Effector memory CD8-positive, alpha-beta T cell (primary cell): ENCODE data around the gene RASIP1.
"Not testable (repeated sequence)": the region's sequence is repeated elsewhere in the genome, so short reads cannot be mapped to it uniquely, and the experiment has no call there.

Source experiments
- ATAC-seq: fragments of 150-1000 bp; cut with Tn5 transposase; replicated peaks from 2 replicates; pipeline ENCODE4 v1.10.0; 2021; ENCODE audit warnings: mild to moderate bottlenecking, moderate library complexity
- DNase-seq, 3 experiments: peaks; one replicate each; pipeline ENCODE4 v3.0.0; 2021
- H3K27ac Mint-ChIP-seq, 2 donors: one replicate each; pipeline ENCODE4 v1.8.0; 2022; ENCODE audit warnings: mild to moderate bottlenecking in 2 of 2, mixed read lengths in 2 of 2, moderate library complexity in 2 of 2
- H3K27me3 Mint-ChIP-seq, 2 donors: one replicate each; pipeline ENCODE4 v1.8.0; 2022; ENCODE audit warnings: mixed read lengths in 2 of 2
- H3K36me3 Mint-ChIP-seq: one replicate; pipeline ENCODE4 v1.8.0; 2022; ENCODE audit warnings: mild to moderate bottlenecking, moderate library complexity, mixed read lengths; ENCODE audit not compliant: insufficient read depth
- H3K4me1 Mint-ChIP-seq, 2 donors: one replicate each; pipeline ENCODE4 v1.8.0; 2022; ENCODE audit warnings: low read depth in 2 of 2, mixed read lengths in 2 of 2
- H3K4me3 Mint-ChIP-seq, 2 donors: one replicate each; pipeline ENCODE4 v1.8.0; 2022; ENCODE audit warnings: mild to moderate bottlenecking in 2 of 2, mixed read lengths in 2 of 2, moderate library complexity in 2 of 2
- H3K9me3 Mint-ChIP-seq, 2 donors: one replicate each; pipeline ENCODE4 v1.8.0; 2022; ENCODE audit warnings: mixed read lengths in 2 of 2
- total RNA-seq, 9 experiments: gene quantifications; one replicate each; lab custom pipeline; 2026; lab: John Stamatoyannopoulos, UW

Gene RASIP1, protein sequence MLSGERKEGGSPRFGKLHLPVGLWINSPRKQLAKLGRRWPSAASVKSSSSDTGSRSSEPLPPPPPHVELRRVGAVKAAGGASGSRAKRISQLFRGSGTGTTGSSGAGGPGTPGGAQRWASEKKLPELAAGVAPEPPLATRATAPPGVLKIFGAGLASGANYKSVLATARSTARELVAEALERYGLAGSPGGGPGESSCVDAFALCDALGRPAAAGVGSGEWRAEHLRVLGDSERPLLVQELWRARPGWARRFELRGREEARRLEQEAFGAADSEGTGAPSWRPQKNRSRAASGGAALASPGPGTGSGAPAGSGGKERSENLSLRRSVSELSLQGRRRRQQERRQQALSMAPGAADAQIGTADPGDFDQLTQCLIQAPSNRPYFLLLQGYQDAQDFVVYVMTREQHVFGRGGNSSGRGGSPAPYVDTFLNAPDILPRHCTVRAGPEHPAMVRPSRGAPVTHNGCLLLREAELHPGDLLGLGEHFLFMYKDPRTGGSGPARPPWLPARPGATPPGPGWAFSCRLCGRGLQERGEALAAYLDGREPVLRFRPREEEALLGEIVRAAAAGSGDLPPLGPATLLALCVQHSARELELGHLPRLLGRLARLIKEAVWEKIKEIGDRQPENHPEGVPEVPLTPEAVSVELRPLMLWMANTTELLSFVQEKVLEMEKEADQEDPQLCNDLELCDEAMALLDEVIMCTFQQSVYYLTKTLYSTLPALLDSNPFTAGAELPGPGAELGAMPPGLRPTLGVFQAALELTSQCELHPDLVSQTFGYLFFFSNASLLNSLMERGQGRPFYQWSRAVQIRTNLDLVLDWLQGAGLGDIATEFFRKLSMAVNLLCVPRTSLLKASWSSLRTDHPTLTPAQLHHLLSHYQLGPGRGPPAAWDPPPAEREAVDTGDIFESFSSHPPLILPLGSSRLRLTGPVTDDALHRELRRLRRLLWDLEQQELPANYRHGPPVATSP
- total RNA-seq = 0 to 8.3 (median 0.26) reads per million in 9 experiments

- no peaks in the 10 kb centered on the region for H3K36me3 Mint-ChIP-seq
- DNase-seq = no peak
- no peak for ATAC-seq
- H3K4me1 Mint-ChIP-seq = peaks cover 8 to 12% of the 10 kb centered on the region in 2 donors
- H3K27me3 Mint-ChIP-seq = peaks cover 0 to 16% of the 10 kb centered on the region in 2 donors
- no peaks in the 10 kb centered on the region for H3K9me3 Mint-ChIP-seq
- H3K4me3 Mint-ChIP-seq = peak within 1 kb of the TSS; percentile 50 to 52
- no peak within 1 kb of the TSS for H3K27ac Mint-ChIP-seq
Measured at GRCh38 chr19:48740164-48740972, at the start of gene RASIP1. Gene RASIP1 (minus strand): TSS chr19:48740610. CDS start chr19:48740282, 328 bp downstream.

DNA sequence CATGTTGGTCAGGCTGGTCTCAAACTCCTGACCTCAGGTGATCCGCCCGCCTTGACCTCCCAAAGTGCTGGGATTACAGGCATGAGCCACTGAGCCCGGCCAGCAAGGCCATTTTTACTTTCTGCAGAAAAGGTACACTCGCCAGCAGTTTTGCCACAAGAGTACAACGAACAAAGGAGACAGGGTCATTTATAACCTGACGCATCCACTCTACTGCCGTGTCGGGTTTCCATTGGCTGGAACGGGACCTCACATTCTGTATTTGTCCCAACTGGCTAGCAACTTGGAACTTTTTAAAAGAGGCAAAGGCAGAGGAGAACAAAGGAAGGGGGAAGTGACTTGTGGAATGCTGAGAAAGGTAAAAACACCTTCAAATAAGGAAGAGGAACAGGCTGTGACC is 46.9 kb upstream of the RASIP1 start:
- not testable (repeated sequence) for H3K4me3 Mint-ChIP-seq, H3K4me1 Mint-ChIP-seq, H3K27ac Mint-ChIP-seq, DNase-seq, H3K36me3 Mint-ChIP-seq, ATAC-seq, H3K9me3 Mint-ChIP-seq
- H3K27me3 Mint-ChIP-seq = peaks cover 3 to 21% of the 10 kb centered on the region in 2 donors

GRCh38 chr19:48786422-48786821 is 46.0 kb upstream of the RASIP1 start:
- not testable (repeated sequence) for H3K4me3 Mint-ChIP-seq, DNase-seq, H3K36me3 Mint-ChIP-seq, H3K27ac Mint-ChIP-seq, ATAC-seq, H3K9me3 Mint-ChIP-seq, H3K4me1 Mint-ChIP-seq
- peaks cover 5 to 21% of the 10 kb centered on the region in 2 donors for H3K27me3 Mint-ChIP-seq

DNA sequence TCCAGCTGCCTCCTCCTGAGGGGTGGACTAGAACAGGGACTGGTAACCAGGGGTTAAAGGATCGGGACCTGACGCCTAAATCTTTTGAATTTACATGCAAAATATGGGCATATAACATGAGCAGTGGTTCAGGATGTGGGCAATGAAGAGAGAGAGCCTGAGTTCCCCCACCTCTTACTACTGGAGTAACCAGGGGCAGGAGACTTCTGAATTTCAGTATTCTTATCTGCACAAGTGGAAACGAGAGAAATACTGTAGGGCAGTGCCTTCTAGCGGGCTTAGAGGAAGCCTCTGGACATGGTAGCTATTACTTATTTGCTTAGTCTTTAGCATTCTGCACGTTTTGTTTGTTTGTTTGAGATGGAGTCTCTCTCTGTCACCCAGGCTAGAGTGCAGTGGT is 44.1 kb upstream of the RASIP1 start:
- DNase-seq (no peak), ATAC-seq (no peak)
- Mint-ChIP-seq H3K9me3 (no peaks in the 10 kb centered on the region), H3K27me3 (peaks cover 5 to 21% of the 10 kb centered on the region in 2 donors), H3K36me3 (peaks cover 9% of the 10 kb centered on the region), H3K27ac (no peak overlapping the region), H3K4me1 (peaks cover 2 to 3% of the 10 kb centered on the region in 2 donors), H3K4me3 (no peak overlapping the region)

DNA sequence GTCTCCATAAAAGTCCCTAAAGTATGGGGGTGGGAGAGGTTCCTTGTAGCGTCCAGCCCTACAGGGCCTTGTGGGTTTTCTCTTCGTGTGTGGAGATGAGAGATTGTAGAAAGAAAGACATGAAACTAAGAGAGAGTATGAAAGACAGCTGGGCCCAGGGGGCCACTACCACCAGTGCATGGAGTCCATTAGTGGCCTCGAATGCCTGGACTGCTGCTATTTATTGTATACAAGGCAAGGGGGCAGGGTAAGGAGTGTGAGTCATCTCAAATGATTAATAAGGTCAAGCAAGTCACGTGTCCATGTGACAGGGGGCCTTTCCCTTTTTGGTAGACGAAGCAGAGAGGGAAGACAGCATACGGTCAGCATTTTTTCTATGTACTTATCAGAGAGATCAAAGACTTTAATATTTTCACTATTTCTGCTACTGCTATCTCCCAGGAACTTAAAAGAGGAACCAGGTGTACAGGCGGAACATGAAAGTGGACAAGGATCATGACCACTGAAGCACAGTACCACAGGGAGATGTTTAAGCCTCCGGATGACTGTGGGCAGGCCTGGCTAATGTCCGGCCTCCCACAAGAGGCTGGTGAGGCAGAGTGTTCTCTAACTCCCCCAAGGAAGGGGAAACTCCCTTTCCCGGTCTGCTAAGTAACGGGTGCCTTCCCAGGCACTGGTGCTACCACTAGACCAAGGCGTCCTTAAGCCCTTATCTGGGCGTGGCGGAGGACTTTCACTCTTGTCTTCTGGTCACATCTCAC is 40.4 kb upstream of the RASIP1 start:
- peaks cover 5% of the 10 kb centered on the region for H3K36me3 Mint-ChIP-seq
- DNase-seq = no peak
- peaks cover 2 to 3% of the 10 kb centered on the region in 2 donors for H3K4me1 Mint-ChIP-seq
- H3K27me3 Mint-ChIP-seq = peaks cover 5 to 16% of the 10 kb centered on the region in 2 donors
- no peak for ATAC-seq
- H3K27ac Mint-ChIP-seq = no peak overlapping the region
- H3K4me3 Mint-ChIP-seq = no peak overlapping the region
- H3K9me3 Mint-ChIP-seq = no peaks in the 10 kb centered on the region

GRCh38 chr19:48779636-48780035 is 39.2 kb upstream of the RASIP1 start:
- no peaks in the 10 kb centered on the region for H3K9me3 Mint-ChIP-seq
- no peak overlapping the region for H3K27ac Mint-ChIP-seq
- no peak for ATAC-seq
- DNase-seq = no peak
- H3K4me3 Mint-ChIP-seq = no peak overlapping the region
- H3K27me3 Mint-ChIP-seq = peaks cover 5 to 7% of the 10 kb centered on the region in 2 donors
- peaks cover 2 to 3% of the 10 kb centered on the region in 2 donors for H3K4me1 Mint-ChIP-seq
- H3K36me3 Mint-ChIP-seq = peaks cover 5% of the 10 kb centered on the region

DNA sequence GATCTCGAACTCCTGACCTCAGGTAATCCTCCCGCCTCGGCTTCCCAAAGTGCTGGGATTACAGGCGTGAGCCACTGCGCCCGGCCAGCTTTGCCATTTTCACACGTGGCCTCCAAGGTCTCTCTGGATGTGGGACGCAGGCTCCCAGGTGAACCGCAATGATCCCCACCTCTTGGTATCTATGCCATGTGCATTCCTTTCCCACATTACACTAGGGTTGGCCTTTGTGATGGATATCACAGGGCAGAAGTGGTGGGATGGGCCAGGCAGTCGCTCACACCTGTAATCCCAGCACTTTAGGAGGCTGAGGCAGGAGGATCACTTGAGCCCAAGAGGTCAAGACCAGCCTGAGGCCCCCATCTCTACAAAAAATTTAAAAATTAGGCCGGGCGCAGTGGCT is 37.3 kb upstream of the RASIP1 start:
- Mint-ChIP-seq H3K4me3 (no peak overlapping the region), H3K27me3 (peaks cover 5 to 7% of the 10 kb centered on the region in 2 donors), H3K36me3 (peaks cover 5% of the 10 kb centered on the region), H3K27ac (no peak overlapping the region), H3K9me3 (no peaks in the 10 kb centered on the region), H3K4me1 (peaks cover 2 to 3% of the 10 kb centered on the region in 2 donors)
- no peak for DNase-seq
- ATAC-seq = no peak

DNA sequence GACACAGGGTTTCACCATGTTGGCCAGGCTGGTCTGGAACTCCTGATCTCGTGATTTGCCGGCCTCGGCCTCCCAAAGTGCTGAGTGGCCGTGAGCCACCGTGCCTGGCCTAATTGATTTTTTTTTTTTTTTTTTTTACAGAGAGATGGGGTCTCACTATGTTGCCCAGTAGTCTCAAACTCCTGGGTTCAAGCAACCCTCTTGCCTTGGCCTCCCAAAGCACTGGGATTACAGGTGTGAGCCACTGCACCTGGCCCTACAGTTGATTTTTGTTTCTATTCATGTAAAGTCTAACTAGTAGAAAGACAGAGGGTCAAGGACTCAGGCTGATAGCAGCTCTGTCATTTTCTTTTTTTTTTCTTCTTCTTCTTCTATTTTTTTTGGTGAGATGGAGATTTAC is 36.7 kb upstream of the RASIP1 start:
- Mint-ChIP-seq H3K4me1 (no peaks in the 10 kb centered on the region), H3K36me3 (peaks cover 1% of the 10 kb centered on the region), H3K4me3 (no peak overlapping the region), H3K27ac (no peak overlapping the region), H3K9me3 (no peaks in the 10 kb centered on the region), H3K27me3 (peaks cover under 1 to 13% of the 10 kb centered on the region in 2 donors)
- ATAC-seq = no peak
- no peak for DNase-seq

GRCh38 chr19:48772503-48772953 is 32.1 kb upstream of the RASIP1 start:
- no peak for ATAC-seq
- Mint-ChIP-seq H3K36me3 (no peaks in the 10 kb centered on the region), H3K4me1 (peaks cover 0 to 2% of the 10 kb centered on the region in 2 donors), H3K9me3 (no peaks in the 10 kb centered on the region), H3K4me3 (no peak overlapping the region), H3K27ac (no peak overlapping the region), H3K27me3 (peaks cover 23 to 50% of the 10 kb centered on the region in 2 donors)
- DNase-seq = no peak

DNA sequence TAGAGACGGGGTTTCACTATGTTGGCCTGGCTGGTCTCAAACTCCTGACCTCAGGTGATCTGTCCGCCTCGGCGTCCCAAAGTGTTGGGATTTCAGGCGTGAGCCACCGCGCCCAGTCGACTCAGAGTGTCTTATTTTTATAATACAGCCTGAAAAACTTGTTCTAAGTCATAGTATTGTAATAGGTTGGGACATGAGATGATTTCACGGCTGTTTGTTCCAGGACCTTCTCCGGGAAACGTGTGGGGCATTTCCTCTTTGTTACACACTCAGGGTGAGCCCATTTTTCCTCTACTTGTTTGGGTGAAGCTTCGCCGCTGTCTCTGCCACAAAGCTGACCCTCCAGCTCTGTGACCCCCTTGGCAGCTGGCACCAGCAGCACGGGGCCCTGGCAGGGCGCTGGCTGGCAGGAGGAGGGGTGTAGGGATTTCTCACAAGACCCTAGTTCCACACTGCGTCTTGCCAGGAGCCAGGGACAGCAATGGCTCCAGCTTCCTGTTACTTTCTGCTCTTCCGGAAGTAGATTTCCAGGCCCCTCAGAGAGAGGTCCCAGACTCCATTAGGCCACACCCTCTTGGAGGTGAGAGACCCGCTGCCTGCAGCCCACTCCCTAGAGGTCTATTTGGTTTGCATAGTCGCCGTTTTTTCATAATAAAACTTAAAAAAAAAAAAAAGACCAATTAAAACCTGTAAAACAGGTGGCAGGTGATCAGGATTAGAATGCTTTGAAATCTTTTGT is 30.5 kb upstream of the RASIP1 start:
- no peaks in the 10 kb centered on the region for H3K36me3 Mint-ChIP-seq
- no peak overlapping the region for H3K27ac Mint-ChIP-seq
- H3K9me3 Mint-ChIP-seq = no peaks in the 10 kb centered on the region
- DNase-seq (no peak), ATAC-seq (no peak)
- peaks cover 25 to 63% of the 10 kb centered on the region in 2 donors for H3K27me3 Mint-ChIP-seq
- H3K4me3 Mint-ChIP-seq = no peak overlapping the region
- H3K4me1 Mint-ChIP-seq = peaks cover 0 to 2% of the 10 kb centered on the region in 2 donors

- H3K4me3 Mint-ChIP-seq = no peak overlapping the region
- no peak overlapping the region for H3K27ac Mint-ChIP-seq
- no peaks in the 10 kb centered on the region for H3K9me3 Mint-ChIP-seq
- peaks cover 30 to 69% of the 10 kb centered on the region in 2 donors for H3K27me3 Mint-ChIP-seq
- ATAC-seq = no peak
- no peaks in the 10 kb centered on the region for H3K36me3 Mint-ChIP-seq
- no peak for DNase-seq
- peaks cover 0 to 2% of the 10 kb centered on the region in 2 donors for H3K4me1 Mint-ChIP-seq
Measured at GRCh38 chr19:48770266-48770665, 29.9 kb upstream of the RASIP1 start.
